Activated CD4-positive, alpha-beta T cell treated with anti-CD3 and anti-CD28 coated beads for 36 hours (primary cell): ENCODE measurements around the gene POLR1E. TPM values are rescaled to one million over a fixed set of nuclear protein-coding genes. Genes with fewer than 3 reads are reported as not detected.

Source experiments
- ATAC-seq: fragments of 200-7000 bp; cut with Tn5 transposase; one replicate; pipeline ENCODE4 v1.10.0; 2021; ENCODE audit warnings: mild to moderate bottlenecking, moderate library complexity
- CTCF ChIA-PET: fragments of 350-600 bp; sonication (Branson Sonifier 250); formaldehyde crosslinking; loops from one replicate; lab custom pipeline; 2021; ENCODE audit warnings: antibody characterized with exemption; lab: Charles Lee
- POLR2A ChIA-PET: fragments of 350-600 bp; sonication (Branson Sonifier 250); formaldehyde crosslinking; loops from one replicate; lab custom pipeline; 2021; ENCODE audit warnings: antibody characterized with exemption, inconsistent platforms; lab: Charles Lee
- DNase-seq: peaks from one replicate; pipeline ENCODE4 v3.0.0-alpha.2; 2020
- H3K27ac Mint-ChIP-seq: one replicate; pipeline ENCODE4 v1.8.0; 2021; ENCODE audit warnings: mixed read lengths
- H3K27me3 Mint-ChIP-seq: one replicate; pipeline ENCODE4 v1.8.0; 2021; ENCODE audit warnings: mixed read lengths
- H3K36me3 Mint-ChIP-seq: one replicate; pipeline ENCODE4 v1.8.0; 2021; ENCODE audit warnings: low read depth, mixed read lengths
- H3K4me1 Mint-ChIP-seq: one replicate; pipeline ENCODE4 v1.8.0; 2021; ENCODE audit warnings: mixed read lengths
- H3K4me3 Mint-ChIP-seq: one replicate; pipeline ENCODE4 v1.8.0; 2021; ENCODE audit warnings: mild to moderate bottlenecking, moderate library complexity, mixed read lengths
- H3K9me3 Mint-ChIP-seq: one replicate; pipeline ENCODE4 v1.8.0; 2021; ENCODE audit warnings: low read depth, mixed read lengths
- intact Hi-C, 2 experiments: fragments of 100-400 bp; cut with DNase I in 1 of 2; cut with micrococcal nuclease in 1 of 2; formaldehyde crosslinking; loops; one replicate each; pipeline versions ENCODE4 v1.14.2 to v1.15.1; 2022 to 2024; cut with DNase I, micrococcal nuclease
- total RNA-seq, 2 experiments: library from RNA; stranded (reverse); gene quantifications; one replicate each; pipeline ENCODE4 v1.2.3, GENCODE V29; 2021

Gene POLR1E, protein sequence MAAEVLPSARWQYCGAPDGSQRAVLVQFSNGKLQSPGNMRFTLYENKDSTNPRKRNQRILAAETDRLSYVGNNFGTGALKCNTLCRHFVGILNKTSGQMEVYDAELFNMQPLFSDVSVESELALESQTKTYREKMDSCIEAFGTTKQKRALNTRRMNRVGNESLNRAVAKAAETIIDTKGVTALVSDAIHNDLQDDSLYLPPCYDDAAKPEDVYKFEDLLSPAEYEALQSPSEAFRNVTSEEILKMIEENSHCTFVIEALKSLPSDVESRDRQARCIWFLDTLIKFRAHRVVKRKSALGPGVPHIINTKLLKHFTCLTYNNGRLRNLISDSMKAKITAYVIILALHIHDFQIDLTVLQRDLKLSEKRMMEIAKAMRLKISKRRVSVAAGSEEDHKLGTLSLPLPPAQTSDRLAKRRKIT
- 10 to 100 TPM; 67.5 to 69.2 TPM for total RNA-seq

DNA sequence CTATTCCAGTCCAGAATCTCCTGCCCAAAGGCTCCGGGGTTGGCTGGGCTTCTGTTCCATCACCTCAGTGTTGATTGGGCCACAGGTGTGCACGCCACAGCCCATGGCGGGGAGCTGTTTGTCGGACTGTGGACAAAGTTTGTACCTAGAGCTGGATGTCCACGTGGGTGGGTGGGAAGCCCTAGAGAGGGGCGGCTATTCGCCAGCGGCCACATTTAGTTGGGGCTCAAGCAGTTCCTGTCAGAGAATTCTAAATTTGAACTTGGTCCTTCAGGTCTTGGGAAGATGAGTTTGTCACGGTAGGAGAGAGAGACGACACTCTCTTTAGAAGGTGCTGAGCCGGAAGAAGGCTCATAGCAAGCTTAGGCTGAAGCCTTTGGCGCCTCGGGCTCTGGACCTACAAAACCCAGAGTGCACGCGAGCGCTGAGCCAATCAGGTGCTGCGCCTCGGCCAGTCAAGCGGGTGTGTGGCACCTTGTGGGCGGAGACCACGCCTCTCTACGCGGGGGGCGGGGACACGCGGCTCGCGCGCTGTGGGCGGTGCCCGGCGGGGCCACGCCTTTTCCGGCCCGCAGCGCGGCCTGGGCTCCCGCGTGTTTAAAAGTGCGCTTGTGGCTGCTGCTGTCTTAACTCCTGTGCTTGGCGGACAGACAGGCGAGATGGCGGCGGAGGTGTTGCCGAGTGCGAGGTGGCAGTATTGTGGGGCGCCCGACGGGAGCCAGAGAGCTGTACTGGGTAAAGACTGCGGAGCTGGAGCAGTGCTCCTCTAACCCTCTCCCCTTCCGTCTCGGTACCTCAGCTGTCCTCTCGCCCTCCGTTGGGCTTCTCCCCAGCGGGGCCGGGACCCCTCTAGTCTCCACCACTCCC lies at the start of gene POLR1E:
TSS of gene POLR1E (plus strand) at position 560 of the 867 bp plus-strand sequence. CDS start at position 660, 100 bp downstream.
- Mint-ChIP-seq H3K36me3 (peaks cover 38% of the 10 kb centered on the region), H3K27me3 (peaks cover 7% of the 10 kb centered on the region), H3K4me3 (peak within 1 kb of the TSS; percentile 94), H3K9me3 (no peaks in the 10 kb centered on the region), H3K4me1 (peaks cover 41% of the 10 kb centered on the region), H3K27ac (peak within 1 kb of the TSS; percentile 93)
- intact Hi-C loops, result loop anchor here (1.0 to 10.0 kb wide), 19 partner anchors 20 to 1291 kb away; partner anchors contain the start of genes EXOSC3 (in 2 of the 2), GRHPR (in 2 of the 2), SLC25A51 (in 2 of the 2) and TOMM5 (in 2 of the 2)
- ATAC-seq (peak; percentile 97), DNase-seq (peak; percentile 98)
- POLR2A ChIA-PET, result interaction anchor here (1.0 to 1.8 kb wide), 3 partner anchors 13 to 20 kb away, joined by 3 to 13 read pairs (median 4); partner anchors contain the start of gene ZBTB5
- CTCF ChIA-PET, result interaction anchor here (0.6 to 1.6 kb wide), 7 partner anchors 11 to 428 kb away, joined by 3 to 7 read pairs (median 3); no protein-coding TSS in a partner anchor

DNA sequence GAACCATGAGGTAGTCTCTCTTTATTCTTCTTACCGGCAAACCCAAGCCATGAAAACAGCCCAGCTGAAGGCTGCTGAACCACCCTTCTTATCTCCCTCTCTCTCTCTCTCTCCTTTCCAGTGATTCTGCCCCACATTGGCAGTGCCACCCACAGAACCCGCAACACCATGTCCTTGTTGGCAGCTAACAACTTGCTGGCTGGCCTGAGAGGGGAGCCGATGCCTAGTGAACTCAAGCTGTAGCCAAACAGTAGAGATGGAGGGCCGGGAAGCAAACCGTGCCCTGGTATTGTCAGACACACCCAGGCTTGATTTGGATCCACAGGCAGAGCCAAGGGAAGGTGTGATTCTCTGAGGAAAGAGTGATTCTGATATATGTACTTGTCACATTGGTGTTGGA lies 49.2 kb upstream of the POLR1E start:
- ATAC-seq (no peak), DNase-seq (no peak)
- Mint-ChIP-seq H3K36me3 (peaks cover 42% of the 10 kb centered on the region), H3K4me1 (no peaks in the 10 kb centered on the region), H3K27me3 (no peaks in the 10 kb centered on the region), H3K4me3 (no peak overlapping the region), H3K9me3 (no peaks in the 10 kb centered on the region), H3K27ac (no peak overlapping the region)
- intact Hi-C loops, result no loop called here
- ChIA-PET CTCF (interaction anchor here (0.9 kb wide), 1 partner anchor 26 kb away, joined by 5 read pairs; no protein-coding TSS in a partner anchor), POLR2A (no interaction called here)

DNA sequence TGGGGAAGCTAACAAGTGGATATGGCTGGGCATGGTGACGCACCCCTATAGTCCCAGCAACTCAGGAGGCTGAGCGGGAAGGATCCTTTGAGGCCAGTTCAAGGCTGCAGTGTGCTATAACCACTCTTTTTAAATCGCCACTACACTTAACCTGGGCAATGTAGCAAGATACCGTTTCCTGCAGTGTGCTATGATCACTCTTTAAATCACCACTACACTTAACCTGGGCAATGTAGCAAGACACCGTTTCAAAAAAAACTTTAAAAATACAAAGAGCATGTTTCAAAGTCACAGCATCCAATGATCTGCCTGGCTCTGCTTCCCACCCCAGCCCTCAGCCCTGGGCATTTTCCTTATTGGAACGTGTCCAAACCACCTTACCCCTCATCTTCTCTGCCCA lies 48.7 kb upstream of the POLR1E start:
- ATAC-seq (no peak), DNase-seq (no peak)
- H3K27me3 Mint-ChIP-seq, result no peaks in the 10 kb centered on the region
- no peaks in the 10 kb centered on the region for H3K4me1 Mint-ChIP-seq
- intact Hi-C loops, result no loop called here
- H3K9me3 Mint-ChIP-seq, result no peaks in the 10 kb centered on the region
- H3K4me3 Mint-ChIP-seq, result no peak overlapping the region
- POLR2A ChIA-PET, result no interaction called here
- peaks cover 44% of the 10 kb centered on the region for H3K36me3 Mint-ChIP-seq
- CTCF ChIA-PET, result no interaction called here
- no peak overlapping the region for H3K27ac Mint-ChIP-seq

DNA sequence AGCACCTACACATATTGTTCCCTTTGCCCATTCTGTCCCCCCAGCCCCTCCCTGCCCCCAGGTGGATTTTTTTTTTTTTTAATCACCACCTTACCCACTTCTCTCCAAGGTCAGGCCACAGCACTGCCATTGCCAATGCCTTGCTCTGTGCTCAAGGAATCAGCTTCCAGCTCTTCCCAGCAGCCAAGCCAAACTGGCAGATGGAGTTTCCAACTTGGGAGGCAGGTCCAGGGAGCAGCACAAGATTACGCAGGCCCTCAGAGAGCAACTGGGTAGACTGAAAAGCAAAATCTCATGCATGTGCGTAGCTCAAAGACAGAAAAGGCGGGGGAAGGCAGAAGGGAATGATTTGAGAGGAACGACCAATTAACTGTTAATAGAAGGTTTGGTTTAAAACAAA lies 48.1 kb upstream of the POLR1E start:
- no peak for ATAC-seq
- CTCF ChIA-PET, result no interaction called here
- H3K36me3 Mint-ChIP-seq, result peaks cover 47% of the 10 kb centered on the region
- no peaks in the 10 kb centered on the region for H3K4me1 Mint-ChIP-seq
- intact Hi-C loops, result no loop called here
- no peak for DNase-seq
- H3K27ac Mint-ChIP-seq, result no peak overlapping the region
- POLR2A ChIA-PET, result no interaction called here
- no peaks in the 10 kb centered on the region for H3K27me3 Mint-ChIP-seq
- H3K9me3 Mint-ChIP-seq, result no peaks in the 10 kb centered on the region
- no peak overlapping the region for H3K4me3 Mint-ChIP-seq

DNA sequence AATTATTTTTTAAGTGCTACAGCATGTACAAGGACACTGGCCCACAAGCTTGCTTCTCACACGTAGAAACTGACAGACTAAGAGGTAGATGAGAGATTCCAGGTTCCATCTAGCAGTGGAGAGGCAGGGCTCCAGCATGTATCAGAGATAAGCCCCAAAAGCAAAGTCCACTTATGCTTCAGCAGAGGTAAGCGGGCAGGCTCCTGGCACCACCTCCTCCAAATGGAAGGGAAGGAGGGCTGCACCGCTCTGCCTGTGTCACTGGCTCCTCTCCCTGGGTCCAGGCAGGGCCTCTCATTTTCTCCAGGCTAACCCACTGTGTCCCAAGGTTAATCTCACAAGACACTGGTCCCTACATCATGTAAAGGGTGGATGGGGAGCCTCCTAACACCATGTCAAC lies 47.4 kb upstream of the POLR1E start:
- ChIA-PET POLR2A (no interaction called here), CTCF (no interaction called here)
- H3K9me3 Mint-ChIP-seq, result no peaks in the 10 kb centered on the region
- H3K27me3 Mint-ChIP-seq, result no peaks in the 10 kb centered on the region
- no peak overlapping the region for H3K27ac Mint-ChIP-seq
- ATAC-seq (no peak), DNase-seq (no peak)
- H3K4me3 Mint-ChIP-seq, result no peak overlapping the region
- intact Hi-C loops, result no loop called here
- H3K36me3 Mint-ChIP-seq, result peaks cover 45% of the 10 kb centered on the region
- no peaks in the 10 kb centered on the region for H3K4me1 Mint-ChIP-seq

DNA sequence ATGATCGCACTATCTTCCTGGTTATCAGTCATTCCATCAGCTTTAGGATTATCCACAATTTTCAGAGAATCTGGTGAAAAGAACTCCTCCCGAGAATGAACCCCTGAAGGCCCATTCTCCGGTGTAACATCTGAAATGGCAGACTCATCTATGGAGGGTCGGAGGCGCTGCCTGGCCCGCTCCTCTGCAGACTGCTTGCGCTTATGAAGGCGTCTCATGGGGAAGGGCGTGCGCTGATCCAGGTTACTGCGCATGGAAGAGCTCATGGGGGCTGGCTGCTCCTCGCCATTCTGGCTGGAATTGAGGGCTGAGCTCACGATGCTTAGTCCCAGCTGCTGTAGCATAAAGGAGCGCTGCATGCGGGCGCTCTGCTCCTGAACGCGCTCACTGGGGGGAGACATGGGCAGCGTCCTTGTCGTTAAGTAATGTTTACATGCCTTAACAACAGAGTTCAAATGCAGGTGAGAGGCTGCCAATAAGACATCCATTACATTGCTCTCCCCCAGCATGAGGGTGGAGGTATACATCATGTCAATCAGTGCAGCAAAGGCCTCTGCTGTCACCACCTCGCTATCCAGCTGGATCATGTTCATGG lies 43.9 kb upstream of the POLR1E start:
- CTCF ChIA-PET, result no interaction called here
- peaks cover 37% of the 10 kb centered on the region for H3K36me3 Mint-ChIP-seq
- ATAC-seq, result no peak

DNA sequence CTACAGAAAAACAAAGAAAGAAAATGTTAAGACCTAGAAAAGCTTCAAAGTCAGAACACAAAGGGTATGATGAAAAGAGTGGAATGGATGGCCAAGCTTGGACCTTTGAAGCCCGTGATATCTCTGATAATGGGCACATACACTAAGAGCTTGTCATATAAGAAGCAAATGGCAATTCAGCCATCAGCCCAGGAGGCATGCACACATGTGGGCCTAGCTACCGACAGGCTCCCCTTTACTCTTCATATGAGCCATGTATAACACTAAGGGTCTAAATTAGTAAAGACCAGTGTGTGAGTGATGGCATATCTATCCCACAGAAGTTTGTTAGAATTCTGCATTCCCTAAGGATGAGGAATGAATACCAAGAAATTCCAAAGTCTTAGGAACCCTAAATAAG lies 43.2 kb upstream of the POLR1E start:
- ChIA-PET POLR2A (no interaction called here), CTCF (interaction anchor here (0.6 kb wide), 1 partner anchor 11 kb away, joined by 3 read pairs; no protein-coding TSS in a partner anchor)
- Mint-ChIP-seq H3K9me3 (no peaks in the 10 kb centered on the region), H3K4me3 (no peak overlapping the region), H3K4me1 (peaks cover 10% of the 10 kb centered on the region), H3K36me3 (peaks cover 35% of the 10 kb centered on the region), H3K27ac (no peak overlapping the region), H3K27me3 (no peaks in the 10 kb centered on the region)
- ATAC-seq, result no peak
- DNase-seq, result no peak
- intact Hi-C loops, result no loop called here

More for the DNA sequence above, 43.9 kb upstream of the POLR1E start:
- no peak overlapping the region for H3K4me3 Mint-ChIP-seq
- intact Hi-C loops, result no loop called here
- H3K27ac Mint-ChIP-seq, result no peak overlapping the region
- H3K27me3 Mint-ChIP-seq, result no peaks in the 10 kb centered on the region
- POLR2A ChIA-PET, result no interaction called here
- H3K4me1 Mint-ChIP-seq, result peaks cover 7% of the 10 kb centered on the region
- H3K9me3 Mint-ChIP-seq, result no peaks in the 10 kb centered on the region
- DNase-seq, result no peak

DNA sequence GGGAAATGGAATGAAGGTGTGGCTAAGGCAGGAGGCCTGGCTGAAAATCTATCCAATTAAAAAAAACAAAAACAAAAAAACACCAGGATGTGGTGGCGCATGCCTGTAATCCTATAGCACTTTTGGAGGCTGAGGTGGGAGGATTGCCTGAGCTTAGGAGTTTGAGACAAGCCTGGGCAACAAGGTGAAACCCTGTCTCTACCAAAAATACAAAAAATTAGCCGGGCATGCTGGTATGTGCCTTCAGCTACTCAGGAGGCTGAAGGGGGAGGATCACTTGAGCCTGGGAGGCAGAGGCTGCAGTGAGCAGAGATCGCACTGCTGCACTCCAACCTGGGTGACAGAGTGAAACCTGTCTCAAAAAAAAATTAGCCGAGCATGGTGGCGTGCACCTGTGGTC lies 42.2 kb upstream of the POLR1E start:
- Mint-ChIP-seq H3K36me3 (peaks cover 32% of the 10 kb centered on the region), H3K4me1 (peaks cover 10% of the 10 kb centered on the region), H3K9me3 (no peaks in the 10 kb centered on the region), H3K4me3 (no peak overlapping the region), H3K27ac (no peak overlapping the region), H3K27me3 (no peaks in the 10 kb centered on the region)
- ChIA-PET POLR2A (interaction anchor here (0.7 kb wide), 1 partner anchor 14 kb away, joined by 5 read pairs; no protein-coding TSS in a partner anchor), CTCF (no interaction called here)
- ATAC-seq, result no peak
- DNase-seq, result no peak
- intact Hi-C loops, result no loop called here

DNA sequence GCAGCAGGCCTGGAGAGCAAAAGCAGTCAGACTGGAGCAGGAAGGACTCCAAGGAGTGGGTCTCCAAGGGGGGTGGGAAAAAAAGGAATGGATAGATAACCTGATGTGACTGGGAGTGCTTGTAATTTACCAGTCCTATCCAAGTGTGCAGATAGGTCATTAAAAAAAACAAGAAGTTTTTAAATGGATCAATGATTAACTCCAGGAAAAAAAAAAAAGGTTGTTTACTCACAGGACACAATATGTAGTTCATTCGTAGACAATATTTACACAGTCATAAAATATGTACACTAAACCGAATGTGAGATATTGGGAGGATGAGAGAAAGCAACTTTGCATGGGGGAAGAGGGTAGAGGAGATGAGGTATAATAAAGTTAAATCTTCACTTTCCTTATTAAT lies 40.9 kb upstream of the POLR1E start:
- DNase-seq, result no peak
- no peak for ATAC-seq
- no peak overlapping the region for H3K4me3 Mint-ChIP-seq
- H3K4me1 Mint-ChIP-seq, result peaks cover 10% of the 10 kb centered on the region
- CTCF ChIA-PET, result no interaction called here
- no peak overlapping the region for H3K27ac Mint-ChIP-seq
- H3K9me3 Mint-ChIP-seq, result no peaks in the 10 kb centered on the region
- H3K36me3 Mint-ChIP-seq, result peaks cover 28% of the 10 kb centered on the region
- intact Hi-C loops, result no loop called here
- POLR2A ChIA-PET, result no interaction called here
- H3K27me3 Mint-ChIP-seq, result no peaks in the 10 kb centered on the region

DNA sequence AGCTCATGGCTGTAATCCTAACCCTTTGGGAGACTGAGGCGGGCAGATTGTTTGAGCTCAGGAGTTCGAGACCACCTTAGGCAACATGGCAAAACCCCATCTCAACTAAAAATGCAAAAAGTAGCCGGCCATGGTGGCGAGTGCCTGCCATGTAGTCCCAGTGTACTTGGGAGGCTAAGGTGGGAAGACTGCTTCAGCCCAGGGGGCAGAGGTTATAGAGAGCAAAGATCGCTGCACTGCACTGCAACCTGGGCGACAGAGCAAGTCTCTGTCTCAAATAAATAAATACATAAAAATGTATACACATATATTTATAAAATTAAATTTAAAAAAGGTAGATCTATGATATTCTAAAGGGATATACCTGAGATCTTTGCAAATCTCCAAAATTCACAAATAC lies 39.9 kb upstream of the POLR1E start:
- Mint-ChIP-seq H3K36me3 (peaks cover 27% of the 10 kb centered on the region), H3K27ac (no peak overlapping the region), H3K4me3 (no peak overlapping the region), H3K9me3 (no peaks in the 10 kb centered on the region), H3K4me1 (peaks cover 10% of the 10 kb centered on the region), H3K27me3 (no peaks in the 10 kb centered on the region)
- DNase-seq, result no peak
- CTCF ChIA-PET, result interaction anchor here (0.6 to 0.8 kb wide), 3 partner anchors 143 to 386 kb away, joined by 3 to 4 read pairs (median 3); no protein-coding TSS in a partner anchor
- intact Hi-C loops, result no loop called here
- POLR2A ChIA-PET, result no interaction called here
- no peak for ATAC-seq

DNA sequence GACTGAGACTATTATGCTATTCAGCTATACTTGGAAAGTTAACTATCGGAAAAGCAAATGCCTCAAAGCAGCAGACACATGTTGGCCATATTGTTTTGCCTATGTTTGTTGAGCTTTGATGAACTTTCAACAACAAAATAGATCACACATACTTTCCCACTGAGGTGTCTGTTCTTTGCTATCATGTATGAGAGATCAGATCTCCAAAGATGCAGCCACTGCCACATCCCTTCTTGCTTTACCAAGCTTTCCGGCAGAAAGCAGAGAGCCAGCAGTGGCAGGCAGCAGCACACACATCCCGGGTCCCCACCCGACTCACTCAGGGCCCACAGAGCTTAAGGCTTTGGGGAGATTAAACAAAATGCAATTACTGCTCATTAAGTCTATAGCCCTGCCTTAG lies 39.3 kb upstream of the POLR1E start:
- CTCF ChIA-PET, result interaction anchor here (0.6 kb wide), 1 partner anchor 304 kb away, joined by 3 read pairs; no protein-coding TSS in a partner anchor
- Mint-ChIP-seq H3K27ac (no peak overlapping the region), H3K36me3 (peaks cover 27% of the 10 kb centered on the region), H3K4me1 (peaks cover 10% of the 10 kb centered on the region), H3K4me3 (no peak overlapping the region), H3K9me3 (no peaks in the 10 kb centered on the region), H3K27me3 (no peaks in the 10 kb centered on the region)
- no peak for DNase-seq
- intact Hi-C loops, result no loop called here
- POLR2A ChIA-PET, result no interaction called here
- no peak for ATAC-seq
